DND-41 (cell line): ENCODE measurements around the gene WNK1.

Experiments used
- CTCF ChIP-seq: IDR thresholded peaks from 2 replicates; pipeline ENCODE4 v1.5.1; 2012; ENCODE audit warnings: borderline replicate concordance, low read length, moderate library complexity, mild to moderate bottlenecking; ENCODE audit not compliant: poor library complexity, severe bottlenecking; ENCODE audit errors: extremely low read depth
- EZH2 ChIP-seq: IDR thresholded peaks from 3 replicates; pipeline ENCODE4 v1.6.1; 2012; ENCODE audit warnings: borderline replicate concordance, low read depth, mild to moderate bottlenecking, moderate library complexity, low read length, inconsistent platforms; ENCODE audit not compliant: severe bottlenecking

GRCh38 chr12:770479-770878 lies 18.1 kb downstream of the WNK1 start:
- no peak for TF ChIP-seq EZH2
- TF ChIP-seq CTCF = no peak
